Left ventricle myocardium superior (tissue), 1 donor: Measurements from ENCODE around the gene CLPTM1L. TPM values are rescaled to one million over a fixed set of nuclear protein-coding genes. Genes with fewer than 3 reads are reported as not detected.
"Not testable (repeated sequence)": the region's sequence is repeated elsewhere in the genome, so short reads cannot be mapped to it uniquely, and the experiment has no call there.

Experiments
- ATAC-seq: fragments of 200-7000 bp; cut with Tn5 transposase; one replicate; pipeline ENCODE4 v1.9.1; 2020; ENCODE audit warnings: mild to moderate bottlenecking, moderate library complexity
- DNase-seq: peaks from one replicate; pipeline ENCODE4 v3.0.0-alpha.2; 2020
- intact Hi-C: fragments of 100-400 bp; cut with micrococcal nuclease; formaldehyde crosslinking; loops from one replicate; pipeline ENCODE4 v1.11.0; 2022
- total RNA-seq: library from RNA; stranded (reverse); fragmentation: NEBNext Ultra II Directional; extraction: Animal tissue kit (Norgen Biotek cat#: 25700); gene quantifications from one replicate; pipeline ENCODE4 v1.2.1, GENCODE V29; 2021
- donor health status: DM: no; HTN: yes; CAD: no; lungs with severe emphysema.

The CLPTM1L gene
- total RNA-seq, 1 donor from 2014 or later = 31.5 TPM

- ATAC-seq = no peak
- intact Hi-C loops = no loop called here
- no peak for DNase-seq
Observed at GRCh38 chr5:1331861-1332405, 13.0 kb downstream of the CLPTM1L start.

- ATAC-seq (peak; percentile 38), DNase-seq (no peak)
- intact Hi-C loops = no loop called here
Observed at GRCh38 chr5:1330847-1331831, 13.8 kb downstream of the CLPTM1L start.

GRCh38 chr5:1330146-1330846 lies 14.6 kb downstream of the CLPTM1L start:
- intact Hi-C loops = no loop called here
- no peak for DNase-seq
- peak; percentile 62 for ATAC-seq

GRCh38 chr5:1329111-1329579 lies 15.8 kb downstream of the CLPTM1L start:
- DNase-seq (no peak), ATAC-seq (no peak)
- intact Hi-C loops = no loop called here

- DNase-seq, ATAC-seq, intact Hi-C loops: not testable (repeated sequence)
Observed at GRCh38 chr5:1328237-1329110, 16.4 kb downstream of the CLPTM1L start.

GRCh38 chr5:1326901-1327756 lies 17.8 kb downstream of the CLPTM1L start:
- DNase-seq, ATAC-seq, intact Hi-C loops: not testable (repeated sequence)

- DNase-seq, ATAC-seq, intact Hi-C loops: not testable (repeated sequence)
Observed at GRCh38 chr5:1326532-1326875, 18.4 kb downstream of the CLPTM1L start.

- ATAC-seq = no peak
- DNase-seq = no peak
- intact Hi-C loops = no loop called here
Observed at GRCh38 chr5:1325870-1326531, 18.9 kb downstream of the CLPTM1L start.

GRCh38 chr5:1325191-1325741 lies 19.6 kb downstream of the CLPTM1L start:
- ATAC-seq (no peak), DNase-seq (peak; percentile 19)
- intact Hi-C loops = no loop called here

GRCh38 chr5:1324719-1325190 lies 20.1 kb downstream of the CLPTM1L start:
- DNase-seq (peak; percentile 16), ATAC-seq (peak; percentile 49)
- intact Hi-C loops = no loop called here

- intact Hi-C loops = no loop called here
- ATAC-seq (no peak), DNase-seq (peak; percentile 15)
Observed at GRCh38 chr5:1324301-1324700, 20.6 kb downstream of the CLPTM1L start.

- DNase-seq (peak; percentile 17), ATAC-seq (no peak)
- intact Hi-C loops = no loop called here
Observed at GRCh38 chr5:1323803-1324173, 21.1 kb downstream of the CLPTM1L start.

GRCh38 chr5:1322955-1323802 lies 21.7 kb downstream of the CLPTM1L start:
- ATAC-seq (no peak), DNase-seq (no peak)
- intact Hi-C loops = no loop called here

GRCh38 chr5:1322036-1322900 lies 22.6 kb downstream of the CLPTM1L start:
- DNase-seq (no peak), ATAC-seq (no peak)
- intact Hi-C loops = no loop called here

GRCh38 chr5:1321576-1321975 lies 23.3 kb downstream of the CLPTM1L start:
- ATAC-seq (no peak), DNase-seq (no peak)
- intact Hi-C loops = no loop called here
